D721Med (cell line): ENCODE measurements around the gene S100A6.

Source experiments
- DNase-seq: peaks from one replicate; pipeline ENCODE4 v3.0.0; 2011; ENCODE audit warnings: low spot score; ENCODE audit not compliant: insufficient read length
- FAIRE-seq: peaks from 2 replicates; lab custom pipeline; 2011; peaks lifted over from hg19 to GRCh38; lab: Jason Lieb, UNC
- CTCF ChIP-seq: IDR thresholded peaks from 2 replicates; pipeline ENCODE4 v1.5.1; 2012; ENCODE audit warnings: mild to moderate bottlenecking, control low read depth; ENCODE audit not compliant: insufficient read depth; ENCODE audit errors: missing control alignments

The S100A6 gene

DNA sequence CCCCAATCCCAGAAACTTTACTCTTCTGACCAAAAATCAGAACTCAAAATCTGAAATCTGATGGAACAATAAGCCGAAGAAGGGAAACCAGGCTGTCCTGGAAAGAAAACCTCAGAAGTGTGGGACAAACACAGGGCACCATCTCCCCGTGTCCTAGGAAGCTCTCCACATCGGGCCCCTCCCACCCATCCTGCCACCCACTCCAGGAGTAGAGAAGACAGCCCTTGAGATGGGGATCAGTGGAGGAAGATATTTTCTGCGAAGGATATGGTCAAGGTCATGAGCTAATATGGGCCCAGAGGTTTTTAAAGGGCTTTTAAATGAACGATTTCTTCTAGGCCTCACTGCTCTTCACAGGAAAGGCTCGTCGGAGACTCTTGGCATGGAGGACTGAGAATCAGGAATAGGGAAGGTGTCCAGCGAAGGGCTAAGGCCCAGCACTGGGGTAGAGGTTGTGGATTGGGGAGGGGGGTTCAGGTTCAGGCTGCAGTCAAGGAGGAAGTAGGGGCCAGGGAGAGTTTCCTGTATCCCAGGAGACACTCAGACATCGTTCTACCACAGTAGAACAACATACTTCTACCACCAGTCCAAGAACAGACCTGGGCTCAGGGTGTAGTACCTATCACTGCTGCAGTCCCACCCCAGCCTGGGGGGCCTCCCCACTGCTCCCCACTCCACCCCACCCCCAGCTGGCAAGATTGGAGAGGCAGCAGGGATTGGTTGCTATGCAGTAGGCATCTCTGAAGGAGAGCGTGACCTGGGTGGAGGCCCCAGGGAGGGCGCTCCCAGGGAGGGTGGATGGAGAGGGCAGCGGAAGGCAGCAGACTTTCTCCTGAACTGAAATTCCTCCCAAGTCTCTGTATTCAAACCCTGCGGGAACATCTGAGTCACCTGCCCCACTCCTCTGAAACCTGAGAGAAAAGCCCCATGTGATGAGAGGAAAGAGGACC lies 6.1 kb upstream of the S100A6 start:
- DNase-seq (no peak), FAIRE-seq (no peak)
- no peak for TF ChIP-seq CTCF

DNA sequence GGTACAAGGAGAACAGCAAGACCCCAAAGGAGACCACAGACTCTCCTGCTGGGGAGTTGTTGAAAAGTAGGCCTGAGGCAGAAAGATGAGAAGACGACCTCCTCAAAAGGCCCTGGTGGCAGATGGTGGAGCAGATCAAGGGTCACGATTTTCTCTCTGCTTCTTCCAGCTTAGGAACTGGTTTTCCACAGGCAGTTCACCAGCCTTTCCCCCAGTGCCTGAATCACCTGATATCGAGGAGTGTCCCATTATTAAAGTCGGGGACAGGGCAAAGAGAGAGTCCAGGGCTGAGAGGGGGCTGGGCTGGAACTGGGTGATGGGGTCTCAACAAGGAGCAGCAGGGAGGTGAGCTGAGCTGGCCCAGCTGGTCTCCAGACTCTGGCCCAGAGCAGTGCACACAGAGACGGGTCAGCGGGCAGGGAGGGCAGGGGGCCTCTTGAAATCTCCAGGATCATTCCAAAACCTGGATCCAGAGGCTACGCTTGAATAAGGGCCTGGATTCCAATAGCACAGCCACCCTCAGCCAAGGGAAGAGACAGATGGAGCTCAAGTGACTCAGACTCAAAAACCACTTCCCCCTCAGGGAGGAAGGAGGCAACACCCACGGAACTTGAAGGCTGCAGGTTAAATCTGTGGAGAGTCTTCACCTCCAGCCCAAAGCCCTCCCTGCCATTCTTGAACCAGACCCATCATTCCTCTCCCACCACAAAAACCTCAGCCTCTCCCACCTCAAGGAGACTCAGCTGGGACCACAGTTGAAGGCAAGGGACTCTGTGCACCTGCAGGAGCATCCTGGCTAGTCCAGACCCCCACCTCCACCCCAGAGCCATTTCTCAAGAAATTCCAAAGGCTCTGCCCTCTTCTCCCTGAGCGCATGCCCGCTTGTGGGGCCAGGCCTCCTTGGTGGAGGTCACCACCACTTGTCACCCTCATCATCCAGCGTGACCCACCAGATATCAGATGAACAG lies 4.9 kb upstream of the S100A6 start, which contains the start of gene S100A5:
Gene S100A5, minus strand, starts transcription at position 541 of the 968 bp plus-strand sequence. CDS start 743 bp downstream, outside the sequence.
- DNase-seq (no peak), FAIRE-seq (no peak)
- no peak for TF ChIP-seq CTCF

- FAIRE-seq: no peak
- DNase-seq: peak; percentile 12
- TF ChIP-seq CTCF: no peak
These were observed 3.8 kb upstream of the S100A6 start for GRCh38 chr1:153539395-153540093.

GRCh38 chr1:153538315-153538821 lies 2.6 kb upstream of the S100A6 start:
- no peak for TF ChIP-seq CTCF
- no peak for FAIRE-seq
- DNase-seq: peak; percentile 24

DNA sequence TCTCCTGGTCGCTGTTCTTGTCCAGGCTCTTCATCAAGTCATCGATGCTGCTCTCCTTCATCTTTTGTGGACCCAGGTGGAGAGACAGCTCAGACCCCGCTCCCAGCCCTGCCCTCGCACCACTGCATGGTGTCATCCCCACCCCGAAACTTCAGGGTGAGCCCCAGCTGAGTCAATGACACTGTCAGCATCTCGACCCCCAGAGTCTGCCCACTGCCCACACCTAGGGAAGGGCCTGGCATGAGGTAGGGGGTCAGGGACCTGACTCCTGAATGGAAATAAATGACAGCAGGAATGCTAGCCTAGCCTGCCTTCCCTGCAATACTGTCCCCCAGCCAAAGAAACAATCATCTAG lies 1.6 kb upstream of the S100A6 start:
- no peak for DNase-seq
- FAIRE-seq: no peak
- TF ChIP-seq CTCF: no peak

- DNase-seq: peak; percentile 13
- no peak for TF ChIP-seq CTCF
- FAIRE-seq: no peak
These were observed 1.0 kb upstream of the S100A6 start for GRCh38 chr1:153536671-153537375.
